Thoracic aorta (tissue), 2 donors: ENCODE results near the gene DUT. TPM values are rescaled to one million over a fixed set of nuclear protein-coding genes. Genes with fewer than 3 reads are reported as not detected.

ENCODE experiments used
- ATAC-seq: fragments of 150-250 bp; one replicate; pipeline ENCODE4 v1.8.0; 2017; ENCODE audit warnings: low read depth; ENCODE audit not compliant: insufficient number of reproducible peaks, low FRiP score
- DNase-seq: peaks from one replicate; pipeline ENCODE4 v3.0.0-alpha.2; 2020; ENCODE audit warnings: low spot score
- H3K27ac ChIP-seq, 2 donors: fragments of 200-600 bp; sonication (generic); 1 replicate in 1 of 2; 2 replicates in 1 of 2; pipeline ENCODE4 v1.5.1; 2016; ENCODE audit warnings: mild to moderate bottlenecking in 2 of 2, moderate library complexity in 2 of 2
- H3K27me3 ChIP-seq: fragments of 200-600 bp; sonication (generic); replicated peaks from 2 replicates; pipeline ENCODE4 v1.6.0; 2016; ENCODE audit warnings: mild to moderate bottlenecking; ENCODE audit not compliant: insufficient read depth
- H3K36me3 ChIP-seq: fragments of 200-600 bp; sonication (generic); one replicate; pipeline ENCODE4 v1.5.1; 2016
- H3K4me1 ChIP-seq, 2 donors: fragments of 200-600 bp; sonication (generic); 1 replicate in 1 of 2; 2 replicates in 1 of 2; pipeline versions ENCODE4 v1.5.1 to v1.6.0; 2016; ENCODE audit warnings: low read depth in 2 of 2, mild to moderate bottlenecking in 1 of 2; ENCODE audit not compliant: control insufficient read depth in 1 of 2
- H3K4me3 ChIP-seq: fragments of 200-600 bp; sonication (generic); 2 replicates; pipeline ENCODE4 v1.5.1; 2016; ENCODE audit warnings: mild to moderate bottlenecking
- H3K9me3 ChIP-seq: fragments of 200-600 bp; sonication (generic); 2 replicates; pipeline ENCODE4 v1.5.1; 2016
- CTCF ChIP-seq: fragments of 200-600 bp; sonication (generic); IDR thresholded peaks from one replicate; pipeline ENCODE4 v1.5.1; 2019; ENCODE audit warnings: antibody characterized with exemption
- total RNA-seq, 2 donors: library from RNA; depleted of rRNA; stranded (reverse); fragments of >200 nt; gene quantifications; one replicate each; pipeline versions ENCODE4 v1.1.0 to v1.2.3, GENCODE V29; 2016

DUT gene
- total RNA-seq, 2 donors from 2014 or later, result 50.7 to 106 TPM

- Histone ChIP-seq H3K27me3 (no peaks in the 10 kb centered on the region), H3K9me3 (no peaks in the 10 kb centered on the region), H3K4me1 (peaks cover 0 to 13% of the 10 kb centered on the region in 2 donors), H3K36me3 (no peaks in the 10 kb centered on the region), H3K4me3 (no peak overlapping the region), H3K27ac (no peak overlapping the region)
- TF ChIP-seq CTCF, result no peak
- DNase-seq (no peak), ATAC-seq (no peak)
Measured at GRCh38 chr15:48371961-48372360, 40.7 kb downstream of the DUT start.

GRCh38 chr15:48373821-48374451, 42.7 kb downstream of the DUT start:
- Histone ChIP-seq H3K4me1 (peaks cover 0 to 13% of the 10 kb centered on the region in 2 donors), H3K36me3 (no peaks in the 10 kb centered on the region), H3K9me3 (no peaks in the 10 kb centered on the region), H3K27me3 (no peaks in the 10 kb centered on the region), H3K4me3 (no peak overlapping the region), H3K27ac (no peak overlapping the region)
- ATAC-seq (no peak), DNase-seq (no peak)
- no peak for TF ChIP-seq CTCF

GRCh38 chr15:48374472-48374871, 43.2 kb downstream of the DUT start:
- ATAC-seq (no peak), DNase-seq (no peak)
- Histone ChIP-seq H3K27ac (no peak overlapping the region), H3K27me3 (no peaks in the 10 kb centered on the region), H3K9me3 (no peaks in the 10 kb centered on the region), H3K36me3 (no peaks in the 10 kb centered on the region), H3K4me1 (peaks cover 0 to 13% of the 10 kb centered on the region in 2 donors), H3K4me3 (no peak overlapping the region)
- TF ChIP-seq CTCF, result no peak

GRCh38 chr15:48375767-48376166, 44.5 kb downstream of the DUT start:
- no peaks in the 10 kb centered on the region for H3K27me3 ChIP-seq
- H3K4me1 ChIP-seq, result peaks cover 0 to 13% of the 10 kb centered on the region in 2 donors
- H3K9me3 ChIP-seq, result no peaks in the 10 kb centered on the region
- H3K36me3 ChIP-seq, result no peaks in the 10 kb centered on the region
- no peak for TF ChIP-seq CTCF
- ATAC-seq, result no peak
- no peak overlapping the region for H3K27ac ChIP-seq
- no peak for DNase-seq
- no peak overlapping the region for H3K4me3 ChIP-seq

- H3K4me3 ChIP-seq, result no peak overlapping the region
- TF ChIP-seq CTCF, result no peak
- no peak for DNase-seq
Measured at GRCh38 chr15:48380198-48380597, 49.0 kb downstream of the DUT start.

More at GRCh38 chr15:48380198-48380597, 49.0 kb downstream of the DUT start:
- peaks cover 0 to 3% of the 10 kb centered on the region in 2 donors for H3K4me1 ChIP-seq
- H3K36me3 ChIP-seq, result no peaks in the 10 kb centered on the region
- ATAC-seq, result no peak
- no peaks in the 10 kb centered on the region for H3K9me3 ChIP-seq
- no peaks in the 10 kb centered on the region for H3K27me3 ChIP-seq
- no peak overlapping the region for H3K27ac ChIP-seq
